Mammary epithelial cell (primary cell): ENCODE data around the gene KRT16.
"Not testable (repeated sequence)": the region's sequence is repeated elsewhere in the genome, so short reads cannot be mapped to it uniquely, and the experiment has no call there.

Source experiments
- CTCF ChIP-seq, 2 donors: IDR thresholded peaks in 1 of 2; conservative IDR thresholded peaks in 1 of 2; 2 replicates each; pipeline ENCODE4 v1.5.1; 2011 to 2012; ENCODE audit warnings: inconsistent platforms in 2 of 2, low read length in 2 of 2, mild to moderate bottlenecking in 2 of 2, control low read depth in 1 of 2, low read depth in 1 of 2; ENCODE audit not compliant: insufficient read depth in 1 of 2; ENCODE audit errors: extremely low read depth in 1 of 2
- EZH2 ChIP-seq: IDR thresholded peaks from 2 replicates; pipeline ENCODE4 v1.6.1; 2012; ENCODE audit warnings: low read length, inconsistent platforms, borderline replicate concordance

GRCh38 chr17:41612376-41613160 lies at the start of gene KRT16:
- TF ChIP-seq CTCF (conservative IDR thresholded peaks at IDR 0.05 in 1 of 2, IDR thresholded peaks at IDR 0.05 in 1 of 2; ENCODE audit: extremely low read depth in 1 of 2, insufficient read depth in 1 of 2, low read depth in 1 of 2, low read length in 2 of 2); EZH2: not testable (repeated sequence)
